HUES48 (cell line): ENCODE data around the gene CGNL1.

Source experiments
- H3K27ac ChIP-seq: one replicate; pipeline ENCODE4 v1.7.0; 2013; ENCODE audit warnings: low read depth, low read length, inconsistent platforms
- H3K27me3 ChIP-seq: 2 replicates; pipeline ENCODE4 v1.6.1; 2013; ENCODE audit warnings: mild to moderate bottlenecking, low read length; ENCODE audit not compliant: control insufficient read depth, insufficient read depth
- H3K36me3 ChIP-seq: 2 replicates; pipeline ENCODE4 v1.6.1; 2013; ENCODE audit warnings: low read length; ENCODE audit not compliant: control insufficient read depth, insufficient read depth
- H3K4me1 ChIP-seq: 2 replicates; pipeline ENCODE4 v1.6.1; 2013; ENCODE audit warnings: mild to moderate bottlenecking, low read length; ENCODE audit not compliant: control insufficient read depth, insufficient read depth
- H3K4me3 ChIP-seq: 2 replicates; pipeline ENCODE4 v1.5.1; 2013; ENCODE audit warnings: mild to moderate bottlenecking, low read depth, low read length
- H3K9ac ChIP-seq: 2 replicates; pipeline ENCODE4 v1.6.1; 2013; ENCODE audit warnings: mild to moderate bottlenecking, low read depth, low read length, moderate library complexity
- H3K9me3 ChIP-seq: 2 replicates; pipeline ENCODE4 v1.6.1; 2013; ENCODE audit warnings: low read length; ENCODE audit not compliant: control insufficient read depth, insufficient read depth

Gene CGNL1

DNA sequence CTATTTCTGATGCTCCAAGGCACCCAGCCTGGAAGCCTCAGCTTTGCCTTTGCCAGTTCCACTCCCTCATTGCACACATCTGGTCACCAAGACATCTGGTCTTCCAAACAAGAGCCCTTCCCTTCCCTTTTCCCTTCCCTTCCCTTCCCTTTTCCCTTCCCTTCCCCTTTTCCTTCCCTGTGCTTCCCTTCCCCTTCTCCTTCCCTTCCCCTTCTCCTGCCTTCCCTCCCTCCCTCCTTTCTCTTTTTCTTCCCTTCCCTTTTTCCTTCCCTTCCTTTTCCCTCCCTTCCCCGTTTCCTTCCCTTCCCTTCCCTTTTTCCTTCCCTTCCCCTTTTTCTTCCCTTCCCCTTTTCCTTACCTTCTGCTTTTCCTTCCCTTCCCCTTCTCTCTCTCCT lies 2.4 kb upstream of the CGNL1 start:
- no peak overlapping the region for H3K4me3 ChIP-seq
- peaks cover 12% of the 10 kb centered on the region for H3K27me3 ChIP-seq
- no peaks in the 10 kb centered on the region for H3K9me3 ChIP-seq
- no peak overlapping the region for H3K27ac ChIP-seq
- peaks cover 24% of the 10 kb centered on the region for H3K4me1 ChIP-seq
- no peaks in the 10 kb centered on the region for H3K36me3 ChIP-seq
- no peak overlapping the region for H3K9ac ChIP-seq

DNA sequence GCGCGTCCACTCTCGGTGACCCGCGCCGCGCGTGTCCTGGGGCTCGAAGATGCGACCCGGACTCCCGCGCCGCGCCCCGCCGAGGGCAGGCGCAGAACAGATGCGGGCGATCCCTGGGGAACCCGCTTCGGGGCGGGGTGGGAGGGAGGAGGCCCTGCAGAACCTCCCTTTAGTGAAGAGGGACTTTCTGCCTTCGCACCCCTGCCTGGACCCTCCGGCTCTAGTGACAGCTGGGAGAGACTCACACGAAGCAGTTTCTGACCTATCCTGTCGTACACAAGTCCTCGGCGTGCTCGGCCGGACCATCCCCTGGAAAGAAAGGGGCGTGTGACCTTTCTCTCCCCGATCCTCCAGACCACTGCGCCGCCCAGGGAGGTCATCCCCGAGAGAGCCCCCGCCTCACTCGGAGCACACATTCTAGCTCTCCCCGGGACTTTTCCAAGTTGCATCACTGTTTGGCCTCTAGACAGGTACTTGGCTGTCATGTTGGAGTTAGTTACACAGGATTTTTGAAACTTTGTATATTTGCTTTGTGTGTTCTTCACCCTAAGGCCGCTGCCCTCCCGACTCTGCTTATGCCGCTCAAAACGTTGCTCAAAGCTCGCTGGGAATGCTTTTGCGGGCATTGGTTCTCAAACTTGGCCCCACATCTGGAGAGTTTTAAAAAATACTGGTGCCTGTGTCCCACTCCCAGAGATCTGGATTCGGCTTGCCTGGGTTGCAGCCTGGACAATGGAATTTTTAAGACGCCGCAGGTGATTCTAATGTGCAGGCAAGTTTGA lies 582 bp downstream of the CGNL1 start:
- peaks cover 33% of the 10 kb centered on the region for H3K4me1 ChIP-seq
- peak overlapping the region; percentile 74 for H3K4me3 ChIP-seq
- H3K27me3 ChIP-seq: peaks cover 12% of the 10 kb centered on the region
- no peak overlapping the region for H3K9ac ChIP-seq
- H3K36me3 ChIP-seq: no peaks in the 10 kb centered on the region
- no peak overlapping the region for H3K27ac ChIP-seq
- no peaks in the 10 kb centered on the region for H3K9me3 ChIP-seq

DNA sequence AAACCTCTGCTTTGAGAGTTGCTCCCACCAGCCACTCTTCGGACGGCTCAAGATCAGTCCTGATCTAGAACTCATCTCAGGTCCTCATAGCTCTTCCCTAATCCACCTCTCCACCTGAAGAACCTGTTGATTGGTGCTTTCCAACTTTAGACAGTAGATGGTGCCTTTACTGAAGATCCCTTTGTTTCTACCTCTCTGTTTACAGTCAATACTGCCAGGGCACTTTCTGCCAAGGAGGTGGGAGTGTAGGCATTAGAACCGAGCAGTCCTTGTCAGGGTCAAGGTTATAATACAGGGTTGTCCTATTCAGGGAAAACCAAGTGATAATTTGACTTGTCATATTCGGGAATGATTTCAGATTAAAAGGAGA lies 1.2 kb downstream of the CGNL1 start:
- no peaks in the 10 kb centered on the region for H3K9me3 ChIP-seq
- H3K9ac ChIP-seq: no peak overlapping the region
- H3K4me1 ChIP-seq: peaks cover 36% of the 10 kb centered on the region
- H3K27ac ChIP-seq: no peak overlapping the region
- peak overlapping the region; percentile 74 for H3K4me3 ChIP-seq
- no peaks in the 10 kb centered on the region for H3K36me3 ChIP-seq
- H3K27me3 ChIP-seq: peaks cover 12% of the 10 kb centered on the region

DNA sequence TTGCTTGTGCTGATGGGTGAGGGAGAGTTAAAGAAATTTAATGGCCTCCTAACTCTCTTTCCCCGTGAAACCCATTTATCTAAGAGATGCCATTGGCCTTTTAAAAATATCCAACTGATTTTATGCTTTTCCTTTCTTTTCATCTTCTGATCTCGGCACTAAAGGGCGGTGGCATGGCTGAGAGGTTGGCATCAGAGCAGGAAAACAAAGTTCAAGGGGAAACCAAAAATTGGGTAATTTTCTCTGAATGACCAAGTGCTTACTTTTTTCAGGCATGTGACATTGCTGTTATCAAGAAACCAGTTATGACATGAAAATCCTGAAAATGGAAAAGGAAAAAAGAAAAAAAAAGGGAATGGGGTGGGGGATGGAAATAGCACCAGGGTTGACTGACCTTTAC lies 3.2 kb downstream of the CGNL1 start:
- no peak overlapping the region for H3K27ac ChIP-seq
- H3K9ac ChIP-seq: no peak overlapping the region; the same call in 1 of the 2 replicates
- no peak overlapping the region for H3K4me3 ChIP-seq
- no peaks in the 10 kb centered on the region for H3K9me3 ChIP-seq
- H3K36me3 ChIP-seq: no peaks in the 10 kb centered on the region
- peaks cover 8% of the 10 kb centered on the region for H3K27me3 ChIP-seq
- H3K4me1 ChIP-seq: peaks cover 46% of the 10 kb centered on the region

DNA sequence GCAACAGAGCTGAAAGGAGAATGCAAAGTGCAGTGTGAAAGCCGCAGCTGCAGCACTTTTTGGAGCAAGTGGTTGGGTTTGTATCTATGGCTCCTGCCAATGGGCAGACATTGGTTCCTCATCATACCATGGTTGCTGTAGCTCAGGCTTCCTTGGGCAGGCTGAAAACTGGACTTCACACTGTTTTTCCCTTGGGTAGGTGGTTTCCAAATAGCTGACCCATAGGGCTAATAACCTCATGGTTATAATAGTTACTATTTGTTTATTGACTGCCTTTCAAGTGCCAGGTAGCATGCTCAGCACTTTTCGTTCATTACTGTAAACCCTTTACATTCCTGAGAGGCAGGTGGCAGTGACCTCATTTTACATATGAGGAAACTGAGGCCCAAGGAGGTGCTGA lies 4.5 kb downstream of the CGNL1 start:
- Histone ChIP-seq H3K27me3 (peaks cover 8% of the 10 kb centered on the region), H3K9me3 (no peaks in the 10 kb centered on the region), H3K4me1 (peaks cover 59% of the 10 kb centered on the region), H3K36me3 (no peaks in the 10 kb centered on the region), H3K9ac (no peak overlapping the region), H3K27ac (no peak overlapping the region), H3K4me3 (no peak overlapping the region)

DNA sequence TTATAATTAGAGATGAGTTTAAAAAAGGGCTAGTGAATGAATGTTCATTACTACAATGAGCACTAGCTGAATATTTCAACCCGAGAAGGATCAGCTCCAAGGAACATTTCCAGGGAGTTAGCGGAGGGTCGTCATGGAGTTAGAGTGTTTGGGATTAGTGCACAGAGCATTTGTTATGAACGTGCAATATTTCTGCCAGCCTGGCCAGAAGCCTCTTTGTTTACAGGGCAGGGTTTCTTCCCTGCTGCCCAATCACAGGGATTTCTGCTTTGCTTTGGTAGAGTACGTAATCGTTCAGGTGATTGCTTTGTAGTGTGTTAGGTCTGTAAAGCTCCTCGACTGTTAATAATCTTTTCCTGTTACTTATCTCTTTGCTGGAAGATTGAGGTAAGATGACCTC lies 5.9 kb downstream of the CGNL1 start:
- Histone ChIP-seq H3K9me3 (no peaks in the 10 kb centered on the region), H3K4me3 (no peak overlapping the region), H3K4me1 (peaks cover 67% of the 10 kb centered on the region), H3K27ac (peak overlapping the region; percentile 16), H3K9ac (no peak overlapping the region), H3K27me3 (peaks cover 3% of the 10 kb centered on the region), H3K36me3 (no peaks in the 10 kb centered on the region)

DNA sequence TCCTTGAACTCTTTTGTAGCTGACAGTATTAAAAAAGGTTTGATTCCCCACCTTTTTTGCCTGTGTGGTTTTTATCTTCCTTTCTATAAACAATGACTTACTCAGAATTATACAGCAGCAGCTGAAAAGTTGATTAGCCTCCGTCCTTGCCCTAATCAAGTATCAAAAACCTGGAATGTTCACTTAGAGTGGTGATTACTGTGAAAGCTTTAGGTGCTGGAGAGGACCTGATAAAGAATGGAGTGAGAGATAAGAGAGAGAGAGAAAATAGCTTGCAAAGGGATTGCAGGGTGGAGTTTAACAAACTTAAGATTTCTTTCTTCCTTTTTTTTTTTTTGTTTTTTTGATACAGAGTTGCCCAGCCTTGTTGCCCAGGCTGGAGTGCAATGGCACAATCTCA lies 6.7 kb downstream of the CGNL1 start:
- peak overlapping the region; percentile 53 for H3K27ac ChIP-seq
- H3K36me3 ChIP-seq: no peaks in the 10 kb centered on the region
- H3K9ac ChIP-seq: no peak overlapping the region
- H3K9me3 ChIP-seq: no peaks in the 10 kb centered on the region
- no peaks in the 10 kb centered on the region for H3K27me3 ChIP-seq
- no peak overlapping the region for H3K4me3 ChIP-seq
- peaks cover 66% of the 10 kb centered on the region for H3K4me1 ChIP-seq

DNA sequence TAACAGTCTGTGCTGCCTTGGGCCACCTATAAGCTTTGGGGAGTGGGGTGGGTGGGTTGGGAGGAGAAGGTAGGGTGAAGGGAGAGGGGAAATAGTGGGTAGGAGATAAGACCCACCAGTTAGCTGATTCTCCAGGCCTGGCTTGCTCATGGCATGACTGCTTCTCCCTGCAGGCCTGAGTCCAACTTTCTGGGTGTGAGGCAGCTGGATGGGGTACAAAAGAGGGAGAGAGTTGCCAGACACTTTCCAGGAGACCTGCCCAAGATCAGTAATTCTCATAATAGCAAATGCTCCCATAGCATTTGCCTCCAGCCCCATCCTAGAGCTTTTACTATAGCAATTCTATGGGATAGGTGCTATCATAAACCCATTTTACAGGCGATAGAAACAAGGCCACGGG lies 7.7 kb downstream of the CGNL1 start:
- Histone ChIP-seq H3K27ac (no peak overlapping the region), H3K27me3 (no peaks in the 10 kb centered on the region), H3K9ac (no peak overlapping the region), H3K4me1 (peaks cover 71% of the 10 kb centered on the region), H3K36me3 (no peaks in the 10 kb centered on the region), H3K9me3 (no peaks in the 10 kb centered on the region), H3K4me3 (no peak overlapping the region)

DNA sequence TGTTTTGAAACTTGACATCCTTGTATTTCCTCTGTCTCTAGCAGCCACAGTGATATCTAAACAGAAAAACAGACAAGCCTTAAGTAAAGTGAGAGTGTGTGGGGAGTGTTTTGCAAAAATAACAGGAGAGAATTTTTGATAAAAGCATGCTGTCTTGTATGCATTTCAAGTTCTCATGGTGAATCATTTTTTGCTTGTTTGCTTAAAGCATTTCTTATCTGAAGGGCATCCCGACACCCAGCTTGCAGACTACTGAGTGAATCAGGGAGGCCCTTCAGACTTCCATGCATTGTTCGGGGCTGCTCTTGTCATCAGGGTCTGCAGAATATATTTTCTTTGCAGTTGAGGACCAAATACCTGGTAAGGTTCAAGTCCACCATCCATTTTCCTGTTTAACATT lies 8.5 kb downstream of the CGNL1 start:
- Histone ChIP-seq H3K4me3 (no peak overlapping the region), H3K27me3 (no peaks in the 10 kb centered on the region), H3K36me3 (no peaks in the 10 kb centered on the region), H3K4me1 (peaks cover 69% of the 10 kb centered on the region), H3K27ac (peak overlapping the region; percentile 94), H3K9me3 (no peaks in the 10 kb centered on the region), H3K9ac (no peak overlapping the region)

DNA sequence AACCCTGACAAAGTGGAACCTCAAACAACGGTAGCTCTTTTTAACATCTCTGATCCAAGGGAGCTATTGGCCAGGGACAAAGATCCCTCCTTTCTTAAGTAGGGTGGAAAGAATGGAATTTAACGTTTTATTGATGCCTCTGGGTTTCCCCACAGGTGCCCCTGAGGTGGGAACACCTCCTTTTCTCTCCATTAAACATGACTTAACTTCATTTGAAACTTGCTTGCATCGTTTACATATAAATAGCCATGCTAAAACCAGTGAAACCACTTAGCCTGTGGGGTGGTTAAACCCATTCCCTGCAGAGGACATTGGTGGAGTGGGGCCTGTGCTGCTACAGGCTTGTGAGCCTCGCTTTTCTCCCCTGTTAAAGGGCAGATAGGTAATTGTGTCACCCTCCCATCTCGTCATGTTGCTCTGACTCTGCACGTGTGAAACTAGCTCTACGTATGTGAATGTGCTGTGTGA lies 9.7 kb downstream of the CGNL1 start:
- Histone ChIP-seq H3K4me3 (peak overlapping the region; percentile 58), H3K9me3 (no peaks in the 10 kb centered on the region), H3K27ac (peak overlapping the region; percentile 94), H3K27me3 (no peaks in the 10 kb centered on the region), H3K4me1 (peaks cover 80% of the 10 kb centered on the region), H3K9ac (peak overlapping the region; percentile 58), H3K36me3 (no peaks in the 10 kb centered on the region)

DNA sequence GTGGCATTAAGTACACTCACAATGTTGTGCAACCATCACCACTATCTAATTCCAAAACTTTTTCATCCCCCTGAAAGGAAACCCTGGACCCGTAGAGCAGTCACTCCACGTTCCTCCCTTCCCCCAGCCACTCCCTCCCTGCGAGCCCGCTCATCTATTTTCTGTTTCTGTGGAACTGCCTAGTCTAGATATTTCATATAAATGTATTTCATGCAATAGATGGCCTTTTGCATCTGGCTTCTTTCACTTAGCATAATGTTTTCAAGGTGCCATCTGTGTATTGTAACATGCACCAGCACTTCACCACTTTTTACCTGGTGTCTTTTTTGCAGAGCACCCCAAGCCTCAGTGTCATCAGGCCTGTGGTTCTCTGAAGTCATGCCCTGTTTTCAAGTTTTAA lies 10.7 kb downstream of the CGNL1 start:
- peak overlapping the region; percentile 94 for H3K27ac ChIP-seq
- H3K4me1 ChIP-seq: peaks cover 83% of the 10 kb centered on the region
- peak overlapping the region; percentile 58 for H3K9ac ChIP-seq
- H3K4me3 ChIP-seq: peak overlapping the region; percentile 58
- no peaks in the 10 kb centered on the region for H3K27me3 ChIP-seq
- H3K9me3 ChIP-seq: no peaks in the 10 kb centered on the region
- H3K36me3 ChIP-seq: no peaks in the 10 kb centered on the region
